ENCODE measurements around the gene ADGRV1.

DNA sequence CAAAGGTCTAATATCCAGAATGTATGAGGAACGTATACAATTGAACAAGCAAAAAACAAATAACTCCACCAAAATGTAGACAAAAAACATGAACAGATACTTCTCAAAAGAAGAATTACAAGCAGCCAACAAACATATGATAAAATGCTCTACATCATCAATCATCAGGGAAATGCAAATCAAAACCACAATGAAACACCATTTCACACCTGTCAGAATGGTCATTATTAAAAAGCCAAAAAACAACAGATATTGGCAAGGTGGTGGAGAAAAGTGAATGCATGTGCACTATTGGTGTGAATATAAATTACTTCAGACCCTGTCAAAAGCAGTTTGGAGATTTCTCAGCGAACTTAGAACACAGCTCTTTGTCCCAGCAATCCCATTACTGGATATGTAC, 510.8 kb downstream of the ADGRV1 start:
- TF ChIP-seq CTCF (IDR thresholded peaks at IDR 0.05) (no peak), POLR2A (IDR thresholded peaks at IDR 0.05) (no peak)

Data from tibial nerve (tissue), 3 donors.